Measurements from ENCODE around the gene RTTN. TPM values are rescaled to one million over a fixed set of nuclear protein-coding genes. Genes with fewer than 3 reads are reported as not detected.

Gene RTTN
- total RNA-seq, 1 experiment from 2014 or later = 64.7 TPM

DNA sequence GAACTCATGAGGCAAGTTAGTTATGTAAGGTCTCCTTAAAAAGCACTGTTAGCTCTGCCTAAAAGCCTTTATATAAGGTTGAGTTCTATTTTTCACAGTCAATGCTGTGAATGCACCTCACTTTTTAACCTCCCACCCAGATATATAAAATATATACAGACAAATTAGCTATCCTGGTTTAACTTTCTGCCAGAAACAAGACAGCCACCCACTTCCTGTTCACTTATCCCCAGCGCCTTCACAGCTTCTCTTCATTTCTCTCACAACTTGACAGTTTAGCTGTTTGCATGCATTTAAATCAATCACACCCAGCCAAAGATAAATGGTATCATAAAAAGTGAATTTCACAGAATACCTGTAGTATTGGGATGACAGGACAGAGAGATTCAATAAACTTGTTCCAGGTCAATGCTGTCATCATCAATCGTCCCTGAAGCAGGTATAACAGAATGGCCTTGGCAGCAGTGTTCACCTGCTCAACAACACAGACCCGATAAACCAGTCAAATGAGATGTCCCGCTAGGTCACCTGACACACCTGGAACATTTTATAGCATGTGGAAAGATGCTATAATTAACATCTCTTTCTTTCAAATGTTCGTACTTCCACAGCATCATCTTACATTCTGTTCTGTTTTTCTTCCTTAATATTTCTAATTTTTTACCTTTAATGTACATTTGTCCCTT, 55.7 kb downstream of the RTTN start:
- no peaks in the 10 kb centered on the region for H3K36me3 Mint-ChIP-seq (ENCODE audit: insufficient read depth, unreplicated experiment)
- no peak for TF ChIP-seq CTCF (IDR thresholded peaks at IDR 0.05; ENCODE audit: unreplicated experiment)
- H3K27me3 Mint-ChIP-seq (ENCODE audit: insufficient read depth, unreplicated experiment) = no peaks in the 10 kb centered on the region
- CTCF ChIA-PET = interaction anchor here (0.6 to 0.8 kb wide), 2 partner anchors 16 to 575 kb away, joined by 3 read pairs; no protein-coding TSS in a partner anchor
- no peak overlapping the region for H3K4me3 Mint-ChIP-seq (ENCODE audit: unreplicated experiment)
- DNase-seq (ENCODE audit: unreplicated experiment) = no peak
- peaks cover 6% of the 10 kb centered on the region for H3K4me1 Mint-ChIP-seq (ENCODE audit: insufficient read depth, unreplicated experiment)
- POLR2A ChIA-PET = no interaction called here
- intact Hi-C loops (cut with micrococcal nuclease) = no loop called here
- H3K9me3 Mint-ChIP-seq (ENCODE audit: unreplicated experiment) = no peaks in the 10 kb centered on the region
- H3K27ac Mint-ChIP-seq (ENCODE audit: low read depth, unreplicated experiment) = no peak overlapping the region
- BruUV-seq (replicated peaks) = no TSS peak

DNA sequence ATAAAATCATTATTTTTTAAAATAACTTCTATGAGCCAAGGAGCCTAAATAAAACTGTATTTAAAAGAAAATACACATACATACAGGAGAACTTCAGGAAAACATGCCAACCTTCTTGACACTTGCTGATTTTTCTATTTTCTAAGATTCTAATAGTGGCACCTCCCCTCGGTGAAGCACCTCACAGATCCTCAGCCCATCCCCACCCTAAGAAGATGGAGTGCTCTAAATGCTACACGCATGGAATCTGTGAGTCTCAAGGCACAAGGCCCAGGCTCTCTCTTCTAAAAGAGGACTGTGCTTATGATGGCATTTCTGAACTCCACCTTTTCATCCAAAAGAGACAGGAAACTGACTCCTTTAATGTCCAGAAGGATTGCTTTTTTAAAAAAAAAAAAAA, 56.3 kb downstream of the RTTN start:
- Mint-ChIP-seq H3K36me3 (ENCODE audit: insufficient read depth, unreplicated experiment) (no peaks in the 10 kb centered on the region), H3K9me3 (ENCODE audit: unreplicated experiment) (no peaks in the 10 kb centered on the region), H3K4me1 (ENCODE audit: insufficient read depth, unreplicated experiment) (no peaks in the 10 kb centered on the region), H3K27me3 (ENCODE audit: insufficient read depth, unreplicated experiment) (no peaks in the 10 kb centered on the region), H3K4me3 (ENCODE audit: unreplicated experiment) (no peak overlapping the region), H3K27ac (ENCODE audit: low read depth, unreplicated experiment) (no peak overlapping the region)
- DNase-seq (ENCODE audit: unreplicated experiment) = no peak
- intact Hi-C loops (cut with micrococcal nuclease) = no loop called here
- no peak for TF ChIP-seq CTCF (IDR thresholded peaks at IDR 0.05; ENCODE audit: unreplicated experiment)
- ChIA-PET POLR2A (no interaction called here), CTCF (interaction anchor here (0.8 kb wide), 1 partner anchor 16 kb away, joined by 3 read pairs; no protein-coding TSS in a partner anchor)
- BruUV-seq (replicated peaks) = no TSS peak

- Mint-ChIP-seq H3K36me3 (ENCODE audit: insufficient read depth, unreplicated experiment) (no peaks in the 10 kb centered on the region), H3K4me3 (ENCODE audit: unreplicated experiment) (no peak overlapping the region), H3K4me1 (ENCODE audit: insufficient read depth, unreplicated experiment) (no peaks in the 10 kb centered on the region), H3K27ac (ENCODE audit: low read depth, unreplicated experiment) (no peak overlapping the region), H3K27me3 (ENCODE audit: insufficient read depth, unreplicated experiment) (no peaks in the 10 kb centered on the region), H3K9me3 (ENCODE audit: unreplicated experiment) (no peaks in the 10 kb centered on the region)
- DNase-seq (ENCODE audit: unreplicated experiment) = no peak
- ChIA-PET POLR2A (no interaction called here), CTCF (no interaction called here)
- no TSS peak for BruUV-seq (replicated peaks)
- TF ChIP-seq CTCF (IDR thresholded peaks at IDR 0.05; ENCODE audit: unreplicated experiment) = no peak
- intact Hi-C loops (cut with micrococcal nuclease) = no loop called here
Measured at GRCh38 chr18:70148039-70148938, 57.2 kb downstream of the RTTN start.

- no peaks in the 10 kb centered on the region for H3K4me1 Mint-ChIP-seq (ENCODE audit: insufficient read depth, unreplicated experiment)
- H3K9me3 Mint-ChIP-seq (ENCODE audit: unreplicated experiment) = no peaks in the 10 kb centered on the region
- POLR2A ChIA-PET = interaction anchor here (0.7 kb wide), 1 partner anchor 79 kb away, joined by 3 read pairs; no protein-coding TSS in a partner anchor
- intact Hi-C loops (cut with micrococcal nuclease) = no loop called here
- no peak overlapping the region for H3K27ac Mint-ChIP-seq (ENCODE audit: low read depth, unreplicated experiment)
- CTCF ChIA-PET = no interaction called here
- no TSS peak for BruUV-seq (replicated peaks)
- H3K27me3 Mint-ChIP-seq (ENCODE audit: insufficient read depth, unreplicated experiment) = no peaks in the 10 kb centered on the region
- H3K36me3 Mint-ChIP-seq (ENCODE audit: insufficient read depth, unreplicated experiment) = no peaks in the 10 kb centered on the region
- no peak overlapping the region for H3K4me3 Mint-ChIP-seq (ENCODE audit: unreplicated experiment)
- no peak for TF ChIP-seq CTCF (IDR thresholded peaks at IDR 0.05; ENCODE audit: unreplicated experiment)
- DNase-seq (ENCODE audit: unreplicated experiment) = no peak
Measured at GRCh38 chr18:70146174-70146573, 59.3 kb downstream of the RTTN start.
